ENCODE data around the gene HLA-DMB. TPM values are rescaled to one million over a fixed set of nuclear protein-coding genes. Genes with fewer than 3 reads are reported as not detected.

HLA-DMB gene
- total RNA-seq, 1 donor from 2014 or later, result 9.1 TPM

DNA sequence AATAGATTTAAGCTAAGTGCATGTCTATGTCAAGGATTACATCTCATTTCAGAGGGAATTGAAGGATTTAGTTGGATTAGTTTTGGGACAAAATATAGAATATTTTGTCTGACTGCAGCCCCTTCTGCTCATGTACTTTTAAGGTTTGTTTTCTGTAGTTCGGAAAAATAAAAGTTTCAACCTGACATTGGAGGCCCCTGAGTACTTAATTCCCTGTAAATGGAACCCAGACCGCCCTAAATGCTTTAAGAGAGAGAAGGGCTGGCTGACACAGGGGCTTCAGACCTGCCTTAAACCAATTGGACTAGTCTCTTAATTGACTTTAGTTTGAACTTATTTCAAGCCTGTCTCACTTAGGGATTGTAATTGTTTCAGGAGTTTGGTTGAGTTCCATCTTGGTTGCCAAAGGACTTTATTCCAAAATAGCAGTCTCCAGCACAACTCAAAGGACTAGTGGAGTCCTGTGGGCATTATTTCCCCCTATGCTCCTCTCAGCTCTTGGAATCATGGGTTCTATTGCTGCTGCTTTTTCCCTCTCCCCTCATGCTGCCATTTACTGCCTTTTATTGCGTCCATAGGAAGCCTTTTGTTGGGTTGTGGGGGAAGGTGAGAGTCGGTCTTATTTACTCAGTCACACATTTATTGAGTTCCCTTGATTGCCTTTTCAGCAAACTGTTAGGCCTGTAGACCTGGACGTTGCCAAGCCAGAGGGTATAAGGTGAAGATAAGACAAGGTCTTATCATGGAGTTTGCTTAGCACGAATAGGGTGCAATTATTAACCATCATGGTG, 42.1 kb upstream of the HLA-DMB start:
- peaks cover 42% of the 10 kb centered on the region for H3K36me3 ChIP-seq
- H3K27me3 ChIP-seq (ENCODE audit: low read depth), result no peaks in the 10 kb centered on the region
- peaks cover 48% of the 10 kb centered on the region for H3K4me1 ChIP-seq
- TF ChIP-seq, protein P1, sequence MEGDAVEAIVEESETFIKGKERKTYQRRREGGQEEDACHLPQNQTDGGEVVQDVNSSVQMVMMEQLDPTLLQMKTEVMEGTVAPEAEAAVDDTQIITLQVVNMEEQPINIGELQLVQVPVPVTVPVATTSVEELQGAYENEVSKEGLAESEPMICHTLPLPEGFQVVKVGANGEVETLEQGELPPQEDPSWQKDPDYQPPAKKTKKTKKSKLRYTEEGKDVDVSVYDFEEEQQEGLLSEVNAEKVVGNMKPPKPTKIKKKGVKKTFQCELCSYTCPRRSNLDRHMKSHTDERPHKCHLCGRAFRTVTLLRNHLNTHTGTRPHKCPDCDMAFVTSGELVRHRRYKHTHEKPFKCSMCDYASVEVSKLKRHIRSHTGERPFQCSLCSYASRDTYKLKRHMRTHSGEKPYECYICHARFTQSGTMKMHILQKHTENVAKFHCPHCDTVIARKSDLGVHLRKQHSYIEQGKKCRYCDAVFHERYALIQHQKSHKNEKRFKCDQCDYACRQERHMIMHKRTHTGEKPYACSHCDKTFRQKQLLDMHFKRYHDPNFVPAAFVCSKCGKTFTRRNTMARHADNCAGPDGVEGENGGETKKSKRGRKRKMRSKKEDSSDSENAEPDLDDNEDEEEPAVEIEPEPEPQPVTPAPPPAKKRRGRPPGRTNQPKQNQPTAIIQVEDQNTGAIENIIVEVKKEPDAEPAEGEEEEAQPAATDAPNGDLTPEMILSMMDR (IDR thresholded peaks at IDR 0.05; ENCODE audit: borderline replicate concordance), result no peak
- H3K9me3 ChIP-seq (replicated peaks), result no peaks in the 10 kb centered on the region
- intact Hi-C loops (cut with micrococcal nuclease), result loop anchor here (5.0 kb wide), 1 partner anchor 96 kb away; no protein-coding TSS in a partner anchor
- no peak for DNase-seq
- H3K4me3 ChIP-seq, result no peak overlapping the region
- no peak overlapping the region for H3K27ac ChIP-seq (replicated peaks)

DNA sequence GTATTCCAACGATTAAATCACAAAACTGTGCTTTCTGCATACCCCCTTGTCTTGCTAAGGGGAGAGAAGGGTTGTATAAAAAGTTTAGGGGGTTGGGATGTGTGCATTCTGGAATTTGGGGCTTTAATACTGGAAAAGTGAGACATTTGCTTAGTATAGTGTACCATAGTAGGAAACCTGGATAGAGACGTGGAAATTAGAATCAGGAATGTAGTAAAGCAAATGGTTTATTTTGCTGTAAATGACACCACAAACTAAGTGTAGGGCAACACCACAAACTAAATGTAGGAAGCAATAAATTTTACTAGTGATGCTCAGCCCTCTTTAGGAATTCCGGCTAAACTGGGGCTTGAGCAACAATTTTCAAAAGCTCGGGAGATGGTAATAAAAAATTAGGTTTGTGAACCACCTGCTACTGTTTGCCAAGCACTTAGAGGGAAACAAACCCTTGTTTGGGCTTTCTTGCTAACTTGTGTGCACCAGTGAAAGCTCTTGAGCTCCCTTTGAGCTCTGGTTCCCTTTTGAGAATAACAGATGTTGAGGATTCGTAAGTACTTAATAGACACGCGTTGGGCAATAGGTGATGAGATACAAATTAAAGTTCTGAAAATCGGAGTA, 41.4 kb upstream of the HLA-DMB start:
- DNase-seq, result no peak
- no peaks in the 10 kb centered on the region for H3K9me3 ChIP-seq (replicated peaks)
- no peaks in the 10 kb centered on the region for H3K27me3 ChIP-seq (ENCODE audit: low read depth)
- H3K27ac ChIP-seq (replicated peaks), result peak overlapping the region; percentile 9
- TF ChIP-seq, protein P1 (IDR thresholded peaks at IDR 0.05; ENCODE audit: borderline replicate concordance), result no peak
- intact Hi-C loops (cut with micrococcal nuclease), result loop anchor here (5.0 kb wide), 1 partner anchor 95 kb away; no protein-coding TSS in a partner anchor
- H3K36me3 ChIP-seq, result peaks cover 49% of the 10 kb centered on the region
- H3K4me3 ChIP-seq, result no peak overlapping the region
- H3K4me1 ChIP-seq, result peaks cover 55% of the 10 kb centered on the region

DNA sequence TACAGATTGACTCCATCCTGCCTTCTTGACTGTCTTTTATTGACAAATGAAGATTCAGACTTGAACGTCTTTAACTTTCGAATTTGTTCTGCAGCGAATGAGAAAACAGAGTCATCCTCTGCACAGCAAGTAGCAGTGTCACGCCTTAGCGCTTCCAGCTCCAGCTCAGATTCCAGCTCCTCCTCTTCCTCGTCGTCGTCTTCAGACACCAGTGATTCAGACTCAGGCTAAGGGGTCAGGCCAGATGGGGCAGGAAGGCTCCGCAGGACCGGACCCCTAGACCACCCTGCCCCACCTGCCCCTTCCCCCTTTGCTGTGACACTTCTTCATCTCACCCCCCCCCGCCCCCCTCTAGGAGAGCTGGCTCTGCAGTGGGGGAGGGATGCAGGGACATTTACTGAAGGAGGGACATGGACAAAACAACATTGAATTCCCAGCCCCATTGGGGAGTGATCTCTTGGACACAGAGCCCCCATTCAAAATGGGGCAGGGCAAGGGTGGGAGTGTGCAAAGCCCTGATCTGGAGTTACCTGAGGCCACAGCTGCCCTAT, 39.7 kb upstream of the HLA-DMB start:
- DNase-seq, result no peak
- Histone ChIP-seq H3K4me1 (peaks cover 71% of the 10 kb centered on the region), H3K4me3 (no peak overlapping the region), H3K36me3 (peaks cover 65% of the 10 kb centered on the region), H3K27ac (replicated peaks) (no peak overlapping the region), H3K9me3 (replicated peaks) (no peaks in the 10 kb centered on the region), H3K27me3 (ENCODE audit: low read depth) (no peaks in the 10 kb centered on the region)
- TF ChIP-seq, protein P1 (IDR thresholded peaks at IDR 0.05; ENCODE audit: borderline replicate concordance), result no peak
- intact Hi-C loops (cut with micrococcal nuclease), result loop anchor here (5.0 kb wide), 1 partner anchor 93 kb away; no protein-coding TSS in a partner anchor

DNA sequence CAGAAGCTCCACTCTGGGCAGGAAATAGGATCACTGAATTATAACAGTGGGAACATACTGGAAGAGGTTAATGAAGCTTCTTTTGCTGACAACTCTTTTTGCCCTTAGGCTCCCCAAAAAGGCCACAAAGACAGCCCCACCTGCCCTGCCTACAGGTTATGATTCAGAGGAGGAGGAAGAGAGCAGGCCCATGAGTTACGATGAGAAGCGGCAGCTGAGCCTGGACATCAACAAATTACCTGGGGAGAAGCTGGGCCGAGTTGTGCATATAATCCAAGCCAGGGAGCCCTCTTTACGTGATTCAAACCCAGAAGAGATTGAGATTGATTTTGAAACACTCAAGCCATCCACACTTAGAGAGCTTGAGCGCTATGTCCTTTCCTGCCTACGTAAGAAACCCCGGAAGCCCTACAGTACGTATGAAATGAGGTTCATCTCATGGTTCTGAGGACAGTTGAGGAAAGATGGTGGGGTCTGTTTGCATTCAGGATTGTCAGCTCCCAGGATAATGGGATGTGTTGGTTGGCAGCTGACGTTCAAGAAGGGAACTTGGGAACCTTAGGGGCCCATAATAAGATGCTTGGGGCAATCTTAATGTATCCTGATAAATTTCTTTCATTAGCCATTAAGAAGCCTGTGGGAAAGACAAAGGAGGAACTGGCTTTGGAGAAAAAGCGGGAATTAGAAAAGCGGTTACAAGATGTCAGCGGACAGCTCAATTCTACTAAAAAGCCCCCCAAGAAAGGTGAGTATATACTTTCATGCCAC, 39.1 kb upstream of the HLA-DMB start:
- Histone ChIP-seq H3K36me3 (peaks cover 72% of the 10 kb centered on the region), H3K4me1 (peaks cover 78% of the 10 kb centered on the region), H3K27ac (replicated peaks) (no peak overlapping the region), H3K9me3 (replicated peaks) (no peaks in the 10 kb centered on the region), H3K4me3 (no peak overlapping the region), H3K27me3 (ENCODE audit: low read depth) (no peaks in the 10 kb centered on the region)
- intact Hi-C loops (cut with micrococcal nuclease), result loop anchor here (5.0 kb wide), 1 partner anchor 93 kb away; no protein-coding TSS in a partner anchor
- DNase-seq, result no peak
- TF ChIP-seq, protein P1 (IDR thresholded peaks at IDR 0.05; ENCODE audit: borderline replicate concordance), result no peak

DNA sequence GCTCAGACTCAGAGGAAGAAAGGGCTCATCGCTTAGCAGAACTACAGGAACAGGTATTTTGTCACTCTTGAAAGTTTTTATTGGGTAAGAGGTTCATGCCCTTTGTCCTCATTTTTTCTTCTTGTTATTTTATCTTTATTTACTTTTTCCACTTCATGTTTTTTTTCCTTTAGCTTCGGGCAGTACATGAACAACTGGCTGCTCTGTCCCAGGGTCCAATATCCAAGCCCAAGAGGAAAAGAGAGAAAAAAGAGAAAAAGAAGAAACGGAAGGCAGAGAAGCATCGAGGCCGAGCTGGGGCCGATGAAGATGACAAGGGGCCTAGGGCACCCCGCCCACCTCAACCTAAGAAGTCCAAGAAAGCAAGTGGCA, 37.1 kb upstream of the HLA-DMB start:
- TF ChIP-seq, protein P1 (IDR thresholded peaks at IDR 0.05; ENCODE audit: borderline replicate concordance), result no peak
- H3K36me3 ChIP-seq, result peaks cover 92% of the 10 kb centered on the region
- DNase-seq, result no peak
- peaks cover 94% of the 10 kb centered on the region for H3K4me1 ChIP-seq
- no peaks in the 10 kb centered on the region for H3K9me3 ChIP-seq (replicated peaks)
- intact Hi-C loops (cut with micrococcal nuclease), result no loop called here
- no peaks in the 10 kb centered on the region for H3K27me3 ChIP-seq (ENCODE audit: low read depth)
- peak overlapping the region; percentile 22 for H3K4me3 ChIP-seq
- H3K27ac ChIP-seq (replicated peaks), result no peak overlapping the region

Data from left ventricle myocardium inferior (tissue), 1 donor.